Calu3 (cell line): ENCODE measurements around the gene WT1. TPM values are rescaled to one million over a fixed set of nuclear protein-coding genes. Genes with fewer than 3 reads are reported as not detected.

Experiments
- Bru-seq: library from RNA; stranded (reverse); fragments of 400-500 nt; gene quantifications from one replicate; lab custom pipeline; 2021; lab: Mats Ljungman, UMichigan
- BruChase-seq, 2 experiments: library from RNA; stranded (reverse); fragments of 400-500 nt; gene quantifications; one replicate each; lab custom pipeline; 2021; lab: Mats Ljungman, UMichigan
- BruUV-seq: library from RNA; stranded (reverse); fragments of 400-500 nt; replicated peaks from 2 replicates; lab custom pipeline; 2021; lab: Mats Ljungman, UMichigan
- CTCF ChIA-PET: fragments of 300-600 bp; sonication (Branson Sonifier 250); formaldehyde crosslinking; loops from one replicate; lab custom pipeline; 2022; ENCODE audit warnings: antibody characterized with exemption; lab: Charles Lee
- DNase-seq: peaks from one replicate; pipeline ENCODE4 v3.0.0; 2022
- H3K27ac Mint-ChIP-seq: one replicate; pipeline ENCODE4 v1.8.0; 2022; ENCODE audit warnings: mixed read lengths; ENCODE audit not compliant: unreplicated experiment
- H3K27me3 Mint-ChIP-seq: one replicate; pipeline ENCODE4 v1.8.0; 2022; ENCODE audit warnings: mixed read lengths; ENCODE audit not compliant: unreplicated experiment
- H3K36me3 Mint-ChIP-seq: one replicate; pipeline ENCODE4 v1.8.0; 2022; ENCODE audit warnings: mild to moderate bottlenecking, moderate library complexity, mixed read lengths; ENCODE audit not compliant: insufficient read depth, unreplicated experiment
- H3K4me1 Mint-ChIP-seq: one replicate; pipeline ENCODE4 v1.8.0; 2022; ENCODE audit warnings: mild to moderate bottlenecking, low read depth, mixed read lengths; ENCODE audit not compliant: unreplicated experiment
- H3K4me3 Mint-ChIP-seq: one replicate; pipeline ENCODE4 v1.8.0; 2022; ENCODE audit warnings: mild to moderate bottlenecking, low read depth, moderate library complexity, mixed read lengths; ENCODE audit not compliant: unreplicated experiment
- H3K9me3 Mint-ChIP-seq: one replicate; pipeline ENCODE4 v1.8.0; 2022; ENCODE audit warnings: low read depth, mixed read lengths; ENCODE audit not compliant: unreplicated experiment
- intact Hi-C: fragments of 100-400 bp; cut with micrococcal nuclease; formaldehyde crosslinking; loops from one replicate; pipeline ENCODE4 v1.10.0; 2022; ENCODE audit not compliant: unreplicated experiment
- long read RNA-seq: library from polyadenylated mRNA; stranded (forward); transcript quantifications from one replicate; pipeline ENCODE4 v2.0.0, GENCODE V29; 2022
- total RNA-seq: library from RNA; stranded (reverse); gene quantifications from 2 replicates; pipeline ENCODE4 v1.2.3, GENCODE V29; 2022
- TF ChIP-seq, protein P1 (sequence below): fragments of 200-600 bp; IDR thresholded peaks from one replicate; pipeline ENCODE4 v1.8.0; 2022; ENCODE audit warnings: antibody characterized with exemption; ENCODE audit not compliant: unreplicated experiment

Gene WT1
- total RNA-seq (0.24 TPM in 1 of 2 replicates, not detected in the other), Bru-seq, nascent RNA (percentile 14 among the genes with signal in this experiment), BruChase-seq, experiment 1, labeled RNA remaining after a 6-hour chase (percentile 8 among the genes with signal in this experiment), BruChase-seq, experiment 2, labeled RNA remaining after a 2-hour chase (percentile 9 among the genes with signal in this experiment)
- long read RNA-seq, result 0 reads

DNA sequence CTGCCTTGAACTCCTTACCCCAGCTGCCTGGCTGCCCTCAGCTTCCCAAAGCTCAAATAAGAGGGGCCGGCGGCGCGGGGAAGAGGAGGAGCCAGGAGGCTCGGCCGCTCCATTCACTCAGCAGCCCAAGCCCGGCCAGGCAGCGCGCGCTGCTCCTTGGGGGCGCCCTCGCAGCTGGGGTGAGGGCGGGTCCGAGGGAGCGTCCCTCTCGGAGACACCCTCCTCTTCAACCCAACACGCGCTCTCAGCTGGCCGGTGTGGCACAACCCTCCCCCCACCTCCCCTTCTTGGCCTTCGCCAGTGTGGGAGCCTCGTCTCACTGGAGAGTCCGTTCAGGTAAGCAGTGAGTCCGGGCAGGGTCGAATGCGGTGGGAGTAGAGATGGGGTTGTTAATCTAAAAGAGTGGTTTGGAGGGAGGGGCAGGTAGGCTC lies at the start of gene WT1:
Gene WT1, minus strand, starts transcription at position 29 of the 431 bp plus-strand sequence.
- no peaks in the 10 kb centered on the region for H3K4me1 Mint-ChIP-seq
- CTCF ChIA-PET, result no interaction called here
- H3K36me3 Mint-ChIP-seq, result no peaks in the 10 kb centered on the region
- peaks cover 44% of the 10 kb centered on the region for H3K27me3 Mint-ChIP-seq
- intact Hi-C loops, result no loop called here
- no TSS peak for BruUV-seq
- H3K9me3 Mint-ChIP-seq, result no peaks in the 10 kb centered on the region
- TF ChIP-seq, protein P1, sequence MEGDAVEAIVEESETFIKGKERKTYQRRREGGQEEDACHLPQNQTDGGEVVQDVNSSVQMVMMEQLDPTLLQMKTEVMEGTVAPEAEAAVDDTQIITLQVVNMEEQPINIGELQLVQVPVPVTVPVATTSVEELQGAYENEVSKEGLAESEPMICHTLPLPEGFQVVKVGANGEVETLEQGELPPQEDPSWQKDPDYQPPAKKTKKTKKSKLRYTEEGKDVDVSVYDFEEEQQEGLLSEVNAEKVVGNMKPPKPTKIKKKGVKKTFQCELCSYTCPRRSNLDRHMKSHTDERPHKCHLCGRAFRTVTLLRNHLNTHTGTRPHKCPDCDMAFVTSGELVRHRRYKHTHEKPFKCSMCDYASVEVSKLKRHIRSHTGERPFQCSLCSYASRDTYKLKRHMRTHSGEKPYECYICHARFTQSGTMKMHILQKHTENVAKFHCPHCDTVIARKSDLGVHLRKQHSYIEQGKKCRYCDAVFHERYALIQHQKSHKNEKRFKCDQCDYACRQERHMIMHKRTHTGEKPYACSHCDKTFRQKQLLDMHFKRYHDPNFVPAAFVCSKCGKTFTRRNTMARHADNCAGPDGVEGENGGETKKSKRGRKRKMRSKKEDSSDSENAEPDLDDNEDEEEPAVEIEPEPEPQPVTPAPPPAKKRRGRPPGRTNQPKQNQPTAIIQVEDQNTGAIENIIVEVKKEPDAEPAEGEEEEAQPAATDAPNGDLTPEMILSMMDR, result no peak
- H3K4me3 Mint-ChIP-seq, result peak within 1 kb of the TSS; percentile 50
- DNase-seq, result no peak
- H3K27ac Mint-ChIP-seq, result no peak within 1 kb of the TSS

- Mint-ChIP-seq H3K4me1 (no peaks in the 10 kb centered on the region), H3K9me3 (no peaks in the 10 kb centered on the region), H3K36me3 (no peaks in the 10 kb centered on the region), H3K27ac (no peak overlapping the region), H3K27me3 (peaks cover 35% of the 10 kb centered on the region), H3K4me3 (no peak overlapping the region)
- DNase-seq, result no peak
- CTCF ChIA-PET, result no interaction called here
- TF ChIP-seq, protein P1, result no peak
- intact Hi-C loops, result no loop called here
- BruUV-seq, result no TSS peak
Observed at GRCh38 chr11:32479291-32479690, 44.0 kb upstream of the WT1 start.

DNA sequence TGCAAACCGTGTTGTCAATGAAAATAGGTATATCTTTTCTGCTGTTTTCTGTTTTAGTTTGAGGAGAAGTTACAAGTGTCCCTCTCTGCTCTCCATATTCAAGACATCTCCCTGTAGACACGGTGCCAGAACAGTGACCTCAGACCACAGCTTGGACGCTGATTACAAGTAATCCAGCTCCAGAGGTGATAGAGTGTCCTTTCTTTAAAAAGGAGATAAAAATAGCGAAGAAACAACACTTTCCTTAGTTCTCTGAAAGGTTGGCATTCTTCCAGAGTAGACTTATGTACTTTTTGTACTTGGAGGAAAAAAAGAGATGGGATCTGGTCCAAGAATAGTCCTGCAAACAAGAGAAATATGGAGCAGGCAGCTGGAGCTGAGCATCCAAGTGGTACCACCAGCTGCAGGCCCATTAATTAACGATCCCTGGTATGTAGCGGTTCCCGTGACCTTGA lies 43.0 kb upstream of the WT1 start:
- no TSS peak for BruUV-seq
- H3K27me3 Mint-ChIP-seq, result peaks cover 45% of the 10 kb centered on the region
- H3K4me3 Mint-ChIP-seq, result no peak overlapping the region
- TF ChIP-seq, protein P1, result no peak
- no peaks in the 10 kb centered on the region for H3K36me3 Mint-ChIP-seq
- CTCF ChIA-PET, result no interaction called here
- DNase-seq, result no peak
- H3K4me1 Mint-ChIP-seq, result no peaks in the 10 kb centered on the region
- intact Hi-C loops, result no loop called here
- no peaks in the 10 kb centered on the region for H3K9me3 Mint-ChIP-seq
- no peak overlapping the region for H3K27ac Mint-ChIP-seq

- no TSS peak for BruUV-seq
- TF ChIP-seq, protein P1, result no peak
- CTCF ChIA-PET, result no interaction called here
- DNase-seq, result no peak
- Mint-ChIP-seq H3K27me3 (peaks cover 33% of the 10 kb centered on the region), H3K4me1 (no peaks in the 10 kb centered on the region), H3K36me3 (no peaks in the 10 kb centered on the region), H3K4me3 (no peak overlapping the region), H3K9me3 (no peaks in the 10 kb centered on the region), H3K27ac (no peak overlapping the region)
- intact Hi-C loops, result no loop called here
Observed at GRCh38 chr11:32473282-32473909, 38.1 kb upstream of the WT1 start.
